T-cell (primary cell): ENCODE measurements around the gene CRYZ. TPM values are rescaled to one million over a fixed set of nuclear protein-coding genes. Genes with fewer than 3 reads are reported as not detected.

Experiments
- ATAC-seq, 4 experiments: fragments of 200-7000 bp in 3 of 4; fragments of 150-1000 bp in 1 of 4; cut with Tn5 transposase; replicated peaks in 1 of 4; 1 replicate in 3 of 4; 2 replicates in 1 of 4; pipeline ENCODE4 v1.10.0; 2021; ENCODE audit warnings: moderate library complexity in 3 of 4, mild to moderate bottlenecking in 2 of 4, moderate number of reproducible peaks in 1 of 4
- CTCF ChIA-PET, 2 donors: fragments of 300-600 bp; sonication (Branson Sonifier 250); formaldehyde crosslinking; loops; one replicate each; lab custom pipeline; 2022; ENCODE audit warnings: antibody characterized with exemption in 2 of 2; lab: Charles Lee
- POLR2A ChIA-PET, 2 donors: fragments of 300-600 bp; sonication (Branson Sonifier 250); formaldehyde crosslinking; loops; one replicate each; lab custom pipeline; 2022; ENCODE audit warnings: antibody characterized with exemption in 2 of 2; lab: Charles Lee
- DNase-seq, 35 experiments: peaks; one replicate each; pipeline versions ENCODE4 v3.0.0 to v3.0.0-alpha.2; 2013 to 2023
- H3K27ac ChIP-seq: one replicate; pipeline ENCODE4 v1.5.1; 2013; ENCODE audit warnings: low read length
- H3K27me3 ChIP-seq, 2 experiments: replicated peaks in 1 of 2; 1 replicate in 1 of 2; 2 replicates in 1 of 2; pipeline versions ENCODE4 v1.6.1 to v1.7.0; 2013; ENCODE audit warnings: low read length in 1 of 2, mixed read lengths in 1 of 2; ENCODE audit not compliant: control insufficient read depth in 2 of 2, insufficient read depth in 2 of 2; ENCODE audit errors: extremely low read depth in 1 of 2
- H3K36me3 ChIP-seq, 2 donors: 1 replicate in 1 of 2; 2 replicates in 1 of 2; pipeline versions ENCODE4 v1.6.1 to v1.7.0; 2013; ENCODE audit warnings: low read length in 1 of 2; ENCODE audit not compliant: control insufficient read depth in 2 of 2, insufficient read depth in 1 of 2; ENCODE audit errors: extremely low read depth in 1 of 2
- H3K4me1 ChIP-seq, 2 experiments: 1 replicate in 1 of 2; 2 replicates in 1 of 2; pipeline versions ENCODE4 v1.6.1 to v1.7.0; 2013; ENCODE audit warnings: low read length in 2 of 2, mixed read lengths in 1 of 2; ENCODE audit not compliant: insufficient read depth in 2 of 2, control insufficient read depth in 1 of 2; ENCODE audit errors: extremely low read depth in 1 of 2
- H3K4me3 ChIP-seq, 2 donors: 1 replicate in 1 of 2; 2 replicates in 1 of 2; pipeline versions ENCODE4 v1.5.1 to v1.7.0; 2013; ENCODE audit warnings: mild to moderate bottlenecking in 2 of 2, low read length in 1 of 2, moderate library complexity in 1 of 2; ENCODE audit not compliant: control insufficient read depth in 1 of 2; ENCODE audit errors: extremely low read depth in 1 of 2
- H3K9me3 ChIP-seq: 2 replicates; pipeline ENCODE4 v1.7.0; 2013
- H3K27ac Mint-ChIP-seq, 2 donors: one replicate each; pipeline ENCODE4 v1.8.0; 2020 to 2021; ENCODE audit warnings: mild to moderate bottlenecking in 2 of 2, mixed read lengths in 2 of 2
- H3K27me3 Mint-ChIP-seq, 2 donors: one replicate each; pipeline ENCODE4 v1.8.0; 2021 to 2022; ENCODE audit warnings: mixed read lengths in 2 of 2
- H3K36me3 Mint-ChIP-seq: one replicate; pipeline ENCODE4 v1.8.0; 2021; ENCODE audit warnings: mixed read lengths
- H3K4me1 Mint-ChIP-seq, 3 donors: one replicate each; pipeline ENCODE4 v1.8.0; 2020 to 2022; ENCODE audit warnings: mixed read lengths in 3 of 3, mild to moderate bottlenecking in 1 of 3
- H3K4me3 Mint-ChIP-seq, 3 donors: one replicate each; pipeline ENCODE4 v1.8.0; 2020 to 2022; ENCODE audit warnings: mild to moderate bottlenecking in 3 of 3, mixed read lengths in 3 of 3, moderate library complexity in 3 of 3
- H3K9me3 Mint-ChIP-seq, 3 donors: one replicate each; pipeline ENCODE4 v1.8.0; 2020 to 2022; ENCODE audit warnings: mixed read lengths in 3 of 3
- WGBS: methylation state at CpG from one replicate; pipeline ENCODE4 v1.1.5; 2013; ENCODE audit warnings: missing lambda C conversion rate; ENCODE audit not compliant: insufficient coverage; 5-methylcytosine and 5-hydroxymethylcytosine counted together
- total RNA-seq, 35 experiments: library from RNA in 6 of 35; stranded (reverse) in 6 of 35; fragments of 120-200 nt in 1 of 35; gene quantifications; one replicate each; pipeline versions ENCODE4 v1.2.1 to v1.2.4 and lab custom pipeline; 2013 to 2026

The CRYZ gene
- total RNA-seq, 5 donors from 2014 or later (not counting 1 experiment from before 2014, with no cell fraction given), result 13.5 to 22.2 (median 17.3) TPM

DNA sequence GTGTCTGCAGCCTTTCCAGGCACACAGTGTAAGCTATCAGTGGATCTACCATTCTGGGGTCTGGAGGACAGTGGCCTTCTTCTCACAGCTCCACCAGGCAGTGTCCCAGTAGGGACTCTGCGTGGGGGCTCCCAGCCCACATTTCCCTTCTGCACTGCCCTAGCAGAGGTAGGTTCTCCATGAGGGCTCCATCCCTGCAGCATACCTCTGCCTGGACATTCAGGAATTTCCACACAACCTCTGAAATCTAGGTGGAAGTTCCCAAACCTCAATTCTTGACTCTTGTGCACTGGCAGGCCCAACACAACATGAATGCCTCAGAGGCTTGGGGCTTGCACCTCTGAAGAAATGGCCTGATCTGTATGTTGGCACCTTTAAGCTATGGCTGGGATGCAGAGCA is 6.8 kb downstream of the CRYZ start:
- Mint-ChIP-seq H3K4me1 (peaks cover 12 to 31% (median 25%) of the 10 kb centered on the region in 3 donors), H3K9me3 (no peaks in the 10 kb centered on the region), H3K27me3 (no peaks in the 10 kb centered on the region), H3K27ac (no peak overlapping the region), H3K4me3 (no peak overlapping the region), H3K36me3 (peaks cover 77% of the 10 kb centered on the region)
- Histone ChIP-seq H3K27me3 (no peaks in the 10 kb centered on the region), H3K9me3 (no peaks in the 10 kb centered on the region), H3K36me3 (peaks cover 0 to 24% of the 10 kb centered on the region in 2 donors), H3K4me3 (no peak overlapping the region), H3K4me1 (no peaks in the 10 kb centered on the region), H3K27ac (no peak overlapping the region)
- ATAC-seq, result no peak
- ChIA-PET CTCF (no interaction called here), POLR2A (no interaction called here)
- 100% methylated on average over 1 of the region's 1 CpG for WGBS
- DNase-seq, result no peak

DNA sequence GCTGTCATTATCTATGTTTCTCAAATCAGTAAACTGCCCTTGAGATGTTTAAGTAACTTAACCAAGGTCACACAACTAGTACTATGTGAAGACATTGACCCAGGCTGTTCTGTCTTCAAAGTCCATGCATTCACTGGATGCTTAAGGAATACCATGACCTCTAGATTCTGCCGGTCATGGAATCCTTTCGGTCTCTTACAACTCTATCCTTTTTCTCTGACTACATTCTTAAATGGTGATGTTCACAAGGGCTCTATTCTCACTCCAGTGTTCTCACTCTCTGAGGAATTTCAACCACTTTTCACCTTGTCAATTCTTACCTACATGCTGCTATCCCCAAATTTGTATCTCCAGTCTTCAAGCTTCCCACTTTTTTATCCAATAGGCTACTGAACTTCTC is 15.2 kb downstream of the CRYZ start:
- H3K27me3 Mint-ChIP-seq, result no peaks in the 10 kb centered on the region
- no peak overlapping the region for H3K27ac ChIP-seq
- no peaks in the 10 kb centered on the region for H3K9me3 Mint-ChIP-seq
- peaks cover 36% of the 10 kb centered on the region for H3K36me3 Mint-ChIP-seq
- no peaks in the 10 kb centered on the region for H3K27me3 ChIP-seq
- ATAC-seq (no peak), DNase-seq (no peak)
- H3K4me1 Mint-ChIP-seq, result peaks cover 0 to 8% (median 0%) of the 10 kb centered on the region in 3 donors
- no peaks in the 10 kb centered on the region for H3K9me3 ChIP-seq
- ChIA-PET POLR2A (no interaction called here), CTCF (interaction anchor here in 1 of 2 donors (0.7 kb wide), 1 partner anchor 54 kb away, joined by 3 read pairs; no protein-coding TSS in a partner anchor)
- WGBS, result 100% methylated on average over 2 of the region's 2 CpGs
- H3K27ac Mint-ChIP-seq, result no peak overlapping the region
- H3K4me3 ChIP-seq, result no peak overlapping the region
- no peaks in the 10 kb centered on the region for H3K4me1 ChIP-seq
- peaks cover 5 to 50% of the 10 kb centered on the region in 2 donors for H3K36me3 ChIP-seq
- H3K4me3 Mint-ChIP-seq, result no peak overlapping the region

DNA sequence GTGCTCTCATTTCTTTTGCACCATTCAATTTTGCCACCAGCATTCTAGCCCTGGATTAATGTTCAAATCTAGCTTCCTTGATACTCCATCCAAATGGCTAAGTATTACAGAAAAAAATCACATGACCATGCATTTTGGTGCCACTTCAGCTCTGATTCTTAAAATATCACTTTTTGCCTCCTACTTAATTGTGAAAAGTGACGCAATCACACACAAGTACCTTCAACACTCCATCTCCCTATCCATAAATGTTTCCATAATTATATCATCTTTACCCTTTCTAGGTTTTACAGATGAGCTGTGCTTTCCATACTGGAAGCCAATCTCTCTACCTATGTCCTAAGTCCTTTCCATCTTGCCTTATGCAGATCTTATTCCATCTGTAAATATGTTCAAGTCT is 16.0 kb downstream of the CRYZ start:
- CTCF ChIA-PET, result interaction anchor here in 1 of 2 donors (0.7 kb wide), 1 partner anchor 17 kb away, joined by 3 read pairs; the partner anchor contains the start of gene TYW3
- H3K36me3 ChIP-seq, result peaks cover 5 to 44% of the 10 kb centered on the region in 2 donors
- Mint-ChIP-seq H3K27me3 (no peaks in the 10 kb centered on the region), H3K4me1 (peaks cover 0 to 8% (median 0%) of the 10 kb centered on the region in 3 donors), H3K9me3 (no peaks in the 10 kb centered on the region), H3K27ac (no peak overlapping the region), H3K4me3 (no peak overlapping the region), H3K36me3 (peaks cover 36% of the 10 kb centered on the region)
- POLR2A ChIA-PET, result no interaction called here
- ATAC-seq, result no peak
- H3K27ac ChIP-seq, result no peak overlapping the region
- 100% methylated on average over 1 of the region's 1 CpG for WGBS
- no peaks in the 10 kb centered on the region for H3K27me3 ChIP-seq
- H3K4me3 ChIP-seq, result no peak overlapping the region
- no peaks in the 10 kb centered on the region for H3K9me3 ChIP-seq
- no peak for DNase-seq
- H3K4me1 ChIP-seq, result no peaks in the 10 kb centered on the region

DNA sequence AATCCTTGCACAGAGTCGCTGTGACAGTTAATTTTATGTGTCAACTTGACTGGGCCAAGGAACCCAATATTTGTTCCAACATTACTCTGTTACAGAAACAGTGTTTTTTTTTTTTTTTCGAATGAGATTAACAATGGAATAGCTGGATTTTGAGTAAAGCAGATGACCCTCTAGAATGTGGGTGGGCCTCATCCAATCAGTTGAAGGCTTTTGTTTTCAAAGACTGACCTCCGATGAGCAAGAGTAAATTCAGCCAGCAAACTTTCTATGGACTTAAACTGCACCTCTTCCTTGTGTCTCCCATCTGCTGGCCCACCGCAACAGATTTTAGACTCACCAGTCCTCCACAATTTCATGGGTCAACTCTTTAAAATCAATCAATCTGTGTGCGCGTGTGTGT is 17.0 kb downstream of the CRYZ start:
- Histone ChIP-seq H3K4me1 (no peaks in the 10 kb centered on the region), H3K27me3 (no peaks in the 10 kb centered on the region), H3K4me3 (no peak overlapping the region), H3K36me3 (peaks cover 5 to 42% of the 10 kb centered on the region in 2 donors), H3K9me3 (no peaks in the 10 kb centered on the region), H3K27ac (no peak overlapping the region)
- Mint-ChIP-seq H3K4me3 (no peak overlapping the region), H3K36me3 (peaks cover 31% of the 10 kb centered on the region), H3K4me1 (peaks cover 0 to 4% (median 0%) of the 10 kb centered on the region in 3 donors), H3K9me3 (no peaks in the 10 kb centered on the region), H3K27me3 (no peaks in the 10 kb centered on the region), H3K27ac (no peak overlapping the region)
- ATAC-seq (no peak), DNase-seq (no peak)
- ChIA-PET CTCF (no interaction called here), POLR2A (interaction anchor here in 1 of 2 donors (0.8 kb wide), 1 partner anchor 253 kb away, joined by 5 read pairs; no protein-coding TSS in a partner anchor)
- WGBS, result 100% methylated on average over 1 of the region's 6 CpGs

DNA sequence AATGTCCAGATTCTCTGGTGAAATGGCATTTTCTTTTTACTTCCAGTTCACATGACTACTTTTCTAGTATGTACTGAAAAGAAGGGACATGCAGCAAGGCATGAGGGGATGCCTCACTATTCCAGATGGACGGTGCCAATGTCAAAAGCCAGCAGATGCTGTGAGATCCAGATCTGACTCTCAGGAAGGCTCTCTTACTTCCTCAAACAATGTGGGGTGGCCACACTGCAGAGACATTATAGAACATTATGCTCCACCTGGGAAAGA is 17.7 kb downstream of the CRYZ start:
- peaks cover 31% of the 10 kb centered on the region for H3K36me3 Mint-ChIP-seq
- Histone ChIP-seq H3K27ac (no peak overlapping the region), H3K9me3 (no peaks in the 10 kb centered on the region), H3K36me3 (peaks cover 2 to 40% of the 10 kb centered on the region in 2 donors), H3K27me3 (no peaks in the 10 kb centered on the region), H3K4me3 (no peak overlapping the region), H3K4me1 (no peaks in the 10 kb centered on the region)
- no peaks in the 10 kb centered on the region for H3K27me3 Mint-ChIP-seq
- no CpG with 5 or more reads among the region's 1 CpG for WGBS
- DNase-seq, result no peak
- H3K27ac Mint-ChIP-seq, result no peak overlapping the region
- no peaks in the 10 kb centered on the region for H3K9me3 Mint-ChIP-seq
- no peaks in the 10 kb centered on the region for H3K4me1 Mint-ChIP-seq
- no peak overlapping the region for H3K4me3 Mint-ChIP-seq
- POLR2A ChIA-PET, result interaction anchor here in 1 of 2 donors (0.8 kb wide), 1 partner anchor 252 kb away, joined by 5 read pairs; no protein-coding TSS in a partner anchor
- CTCF ChIA-PET, result no interaction called here
- no peak for ATAC-seq

DNA sequence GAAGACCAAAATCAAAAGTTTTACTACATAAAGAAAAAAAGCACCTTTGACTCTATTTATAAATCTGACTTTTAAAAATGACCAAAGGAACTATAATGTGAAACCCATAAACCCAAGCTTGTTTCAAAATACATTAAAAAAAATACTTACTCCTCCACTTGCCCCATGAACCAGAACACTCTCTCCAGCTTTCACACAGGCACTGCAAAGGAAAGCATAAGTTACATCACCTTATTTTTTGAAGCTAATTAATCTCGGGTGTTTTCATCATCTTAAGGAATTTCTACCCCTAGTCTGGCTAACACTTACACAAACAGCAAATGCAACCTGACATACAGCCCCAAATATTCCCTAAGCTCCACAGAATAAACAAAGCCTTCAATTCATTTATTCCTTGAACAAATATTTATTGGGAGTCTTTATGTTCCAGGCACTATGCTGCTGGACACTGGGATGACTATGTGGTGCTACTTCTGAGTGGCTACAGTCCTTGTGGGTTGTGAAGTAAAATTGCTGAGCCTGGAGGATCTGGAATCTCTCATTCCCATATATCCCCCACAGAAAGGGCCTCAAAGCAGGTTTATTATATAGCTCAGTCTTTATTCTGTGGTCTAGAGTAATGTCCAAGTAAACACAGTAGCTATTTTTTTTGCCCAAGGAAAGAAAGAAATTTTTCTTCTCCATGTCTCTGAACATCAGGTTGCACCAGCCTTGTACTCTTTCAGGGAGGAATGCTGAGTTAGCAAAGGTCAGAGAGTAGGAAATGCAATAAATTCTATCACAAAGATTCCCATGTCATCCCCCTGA is 18.2 kb downstream of the CRYZ start:
- H3K4me3 ChIP-seq, result no peak overlapping the region
- Mint-ChIP-seq H3K4me1 (no peaks in the 10 kb centered on the region), H3K27ac (no peak overlapping the region), H3K4me3 (no peak overlapping the region), H3K27me3 (no peaks in the 10 kb centered on the region), H3K36me3 (peaks cover 27% of the 10 kb centered on the region), H3K9me3 (no peaks in the 10 kb centered on the region)
- peaks cover 0 to 43% of the 10 kb centered on the region in 2 donors for H3K36me3 ChIP-seq
- no peaks in the 10 kb centered on the region for H3K4me1 ChIP-seq
- CTCF ChIA-PET, result interaction anchor here (1.1 to 1.7 kb wide), 3 partner anchors 19 to 25 kb away, joined by 3 to 10 read pairs (median 6); partner anchors contain the start of genes TYW3 (in 2 of the 2) and CRYZ (in 1 of the 2)
- H3K27ac ChIP-seq, result no peak overlapping the region
- DNase-seq, result no peak
- H3K27me3 ChIP-seq, result no peaks in the 10 kb centered on the region
- 80% methylated on average over 1 of the region's 1 CpG for WGBS
- POLR2A ChIA-PET, result no interaction called here
- no peak for ATAC-seq
- no peaks in the 10 kb centered on the region for H3K9me3 ChIP-seq
